GM23248 (cell line): Measurements from ENCODE around the gene ENPP4. TPM values are rescaled to one million over a fixed set of nuclear protein-coding genes. Genes with fewer than 3 reads are reported as not detected.

Source experiments
- DNase-seq: peaks from one replicate; pipeline ENCODE4 v3.0.0-alpha.2; 2015
- H2AFZ ChIP-seq: fragments of 200-600 bp; sonication (generic); 2 replicates; pipeline ENCODE4 v1.6.1; 2016; ENCODE audit warnings: antibody characterized with exemption
- H3F3A ChIP-seq: fragments of 200-600 bp; sonication (generic); 2 replicates; pipeline ENCODE4 v1.6.1; 2016; ENCODE audit warnings: mild to moderate bottlenecking, antibody characterized with exemption, mixed run types; ENCODE audit not compliant: insufficient read depth
- H3K27ac ChIP-seq: fragments of 200-600 bp; sonication (generic); 2 replicates; pipeline ENCODE4 v1.5.1; 2016; ENCODE audit warnings: mild to moderate bottlenecking
- H3K27me3 ChIP-seq: fragments of 200-600 bp; sonication (generic); replicated peaks from 2 replicates; pipeline ENCODE4 v1.6.1; 2016; ENCODE audit warnings: mild to moderate bottlenecking; ENCODE audit not compliant: insufficient read depth
- H3K36me3 ChIP-seq: fragments of 200-600 bp; sonication (generic); 2 replicates; pipeline ENCODE4 v1.6.1; 2016; ENCODE audit warnings: low read depth, mild to moderate bottlenecking
- H3K4me1 ChIP-seq: fragments of 200-600 bp; sonication (generic); 2 replicates; pipeline ENCODE4 v1.6.1; 2016; ENCODE audit warnings: mild to moderate bottlenecking; ENCODE audit not compliant: insufficient read depth
- H3K4me2 ChIP-seq: fragments of 200-600 bp; sonication (generic); one replicate; pipeline ENCODE4 v1.6.1; 2016; ENCODE audit warnings: mild to moderate bottlenecking; ENCODE audit not compliant: unreplicated experiment
- H3K4me3 ChIP-seq: fragments of 200-600 bp; sonication (generic); 2 replicates; pipeline ENCODE4 v1.5.1; 2016; ENCODE audit warnings: mild to moderate bottlenecking
- H3K79me2 ChIP-seq: fragments of 200-600 bp; sonication (generic); 2 replicates; pipeline ENCODE4 v1.6.1; 2016; ENCODE audit warnings: mild to moderate bottlenecking; ENCODE audit not compliant: insufficient read depth
- H3K9ac ChIP-seq: fragments of 200-600 bp; sonication (generic); 2 replicates; pipeline ENCODE4 v1.6.1; 2016; ENCODE audit warnings: mild to moderate bottlenecking
- H3K9me2 ChIP-seq: fragments of 200-600 bp; sonication (generic); 2 replicates; pipeline ENCODE4 v1.6.1; 2016; ENCODE audit warnings: mixed run types, mild to moderate bottlenecking, moderate library complexity; ENCODE audit not compliant: insufficient read depth
- H3K9me3 ChIP-seq: fragments of 200-600 bp; sonication (generic); one replicate; pipeline ENCODE4 v1.6.1; 2017; ENCODE audit warnings: low read depth
- H4K20me1 ChIP-seq: fragments of 200-600 bp; sonication (generic); 2 replicates; pipeline ENCODE4 v1.6.0; 2016; ENCODE audit not compliant: insufficient read depth
- EZH2 ChIP-seq: fragments of 200-600 bp; sonication (generic); IDR thresholded peaks from 2 replicates; pipeline ENCODE4 v1.6.1; 2018; ENCODE audit warnings: antibody characterized with exemption, mild to moderate bottlenecking; ENCODE audit not compliant: insufficient read depth, poor library complexity, severe bottlenecking
- EZH2phosphoT487 ChIP-seq: fragments of 200-600 bp; sonication (generic); IDR thresholded peaks from 2 replicates; pipeline ENCODE4 v1.6.1; 2018; ENCODE audit warnings: antibody characterized with exemption, moderate library complexity, mild to moderate bottlenecking, low read depth; ENCODE audit not compliant: insufficient read depth
- WGBS, 2 experiments: methylation state at CpG; one replicate each; pipeline ENCODE4 v1.1.6; 2015 to 2017; ENCODE audit warnings: low lambda C conversion rate in 2 of 2, low coverage in 1 of 2; ENCODE audit errors: missing lambda C conversion rate in 2 of 2; 5-methylcytosine and 5-hydroxymethylcytosine counted together
- in situ Hi-C: fragments of 300-500 bp; cut with MboI; formaldehyde crosslinking; loops from 2 replicates; pipeline ENCODE4 v1.15.0; 2020
- polyA plus RNA-seq: library from polyadenylated mRNA; unstranded; fragments of >200 nt; fragmentation: Nextera tagmentation; extraction: Ambion mirVana; gene quantifications from 2 replicates; pipeline ENCODE4 v1.2.1, GENCODE V29; 2016
- total RNA-seq: library from RNA; depleted of rRNA; stranded (reverse); fragments of >200 nt; shearing (Covaris generic); gene quantifications from 2 replicates; pipeline ENCODE4 v1.2.3, GENCODE V29; 2014

Gene ENPP4
- total and polyA plus RNA-seq, 2 experiments from 2014 or later: 1.1 to 1.9 TPM

- no peaks in the 10 kb centered on the region for H3F3A ChIP-seq
- DNase-seq: no peak
- H3K27me3 ChIP-seq: peaks cover 21% of the 10 kb centered on the region; the same call in 1 of the 2 replicates
- H2AFZ ChIP-seq: no peak overlapping the region
- WGBS, 2 experiments: 43 to 47% methylated on average over 4 of the region's 4 CpGs
- H3K4me1 ChIP-seq: no peaks in the 10 kb centered on the region
- no peaks in the 10 kb centered on the region for H3K79me2 ChIP-seq
- H3K36me3 ChIP-seq: no peaks in the 10 kb centered on the region
- no peaks in the 10 kb centered on the region for H3K9me2 ChIP-seq
- no peak for TF ChIP-seq EZH2
- H3K27ac ChIP-seq: no peak overlapping the region
- no peak overlapping the region for H3K9ac ChIP-seq
- H4K20me1 ChIP-seq: no peaks in the 10 kb centered on the region
- H3K9me3 ChIP-seq: no peaks in the 10 kb centered on the region
- no peak overlapping the region for H3K4me2 ChIP-seq
- no peak overlapping the region for H3K4me3 ChIP-seq
- in situ Hi-C loops: no loop called here
Observed at GRCh38 chr6:46172176-46172575, 42.4 kb downstream of the ENPP4 start.

GRCh38 chr6:46174904-46175303, 45.1 kb downstream of the ENPP4 start:
- no peak overlapping the region for H2AFZ ChIP-seq
- TF ChIP-seq EZH2phosphoT487: no peak
- TF ChIP-seq EZH2: no peak
- H3K4me2 ChIP-seq: no peak overlapping the region
- no peak overlapping the region for H3K27ac ChIP-seq
- in situ Hi-C loops: no loop called here
- H4K20me1 ChIP-seq: no peaks in the 10 kb centered on the region
- H3K27me3 ChIP-seq: peaks cover 15% of the 10 kb centered on the region; the same call in 1 of the 2 replicates
- H3K9me2 ChIP-seq: no peaks in the 10 kb centered on the region
- H3K36me3 ChIP-seq: no peaks in the 10 kb centered on the region
- H3K9ac ChIP-seq: no peak overlapping the region
- DNase-seq: no peak
- H3K79me2 ChIP-seq: no peaks in the 10 kb centered on the region
- H3K4me1 ChIP-seq: no peaks in the 10 kb centered on the region
- H3F3A ChIP-seq: no peaks in the 10 kb centered on the region
- H3K4me3 ChIP-seq: no peak overlapping the region
- H3K9me3 ChIP-seq: no peaks in the 10 kb centered on the region
- 61 to 69% methylated on average over 3 of the region's 3 CpGs for WGBS, 2 experiments

GRCh38 chr6:46175446-46175845, 45.7 kb downstream of the ENPP4 start:
- Histone ChIP-seq H3K4me3 (no peak overlapping the region), H3K4me2 (no peak overlapping the region), H3K9me2 (no peaks in the 10 kb centered on the region), H2AFZ (no peak overlapping the region), H3K79me2 (no peaks in the 10 kb centered on the region), H3F3A (no peaks in the 10 kb centered on the region), H3K27ac (no peak overlapping the region), H3K4me1 (no peaks in the 10 kb centered on the region), H3K9me3 (no peaks in the 10 kb centered on the region), H4K20me1 (no peaks in the 10 kb centered on the region), H3K36me3 (no peaks in the 10 kb centered on the region), H3K27me3 (peaks cover 9% of the 10 kb centered on the region; the same call in 1 of the 2 replicates), H3K9ac (no peak overlapping the region)
- no peak for DNase-seq
- TF ChIP-seq EZH2: no peak
- TF ChIP-seq EZH2phosphoT487: no peak
- in situ Hi-C loops: no loop called here
- 72 to 75% methylated on average over 4 of the region's 4 CpGs for WGBS, 2 experiments

DNA sequence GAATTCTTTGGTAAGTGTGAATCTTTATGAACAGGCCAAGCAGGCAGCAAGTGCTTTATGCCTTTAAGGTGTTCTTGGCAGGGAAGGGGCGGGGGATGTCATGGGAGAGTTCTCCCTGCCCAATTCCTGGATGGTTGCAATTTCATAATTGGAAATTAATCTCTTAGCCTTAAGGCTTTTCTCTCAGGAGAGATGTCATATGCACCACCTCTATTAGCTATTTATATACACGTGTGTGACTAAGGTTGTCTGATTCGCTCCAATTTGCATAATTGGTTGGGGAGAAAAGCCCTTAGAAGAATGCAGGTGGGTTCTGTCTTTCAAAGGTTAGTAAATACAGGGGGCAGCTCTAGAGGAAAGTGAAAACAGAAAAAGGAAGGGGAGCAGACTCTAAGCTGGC, 46.2 kb downstream of the ENPP4 start:
- no peak overlapping the region for H3K9ac ChIP-seq
- no peaks in the 10 kb centered on the region for H3K4me1 ChIP-seq
- TF ChIP-seq EZH2phosphoT487 (no peak), EZH2 (no peak)
- H3K9me2 ChIP-seq: no peaks in the 10 kb centered on the region
- no peaks in the 10 kb centered on the region for H3K9me3 ChIP-seq
- H3K4me2 ChIP-seq: no peak overlapping the region
- H3K27ac ChIP-seq: no peak overlapping the region
- no peaks in the 10 kb centered on the region for H3K36me3 ChIP-seq
- H3F3A ChIP-seq: no peaks in the 10 kb centered on the region
- DNase-seq: no peak
- no peak overlapping the region for H2AFZ ChIP-seq
- H3K79me2 ChIP-seq: no peaks in the 10 kb centered on the region
- WGBS, 2 experiments: 44 to 47% methylated on average over 3 of the region's 3 CpGs
- in situ Hi-C loops: no loop called here
- peaks cover 8% of the 10 kb centered on the region; the same call in 1 of the 2 replicates for H3K27me3 ChIP-seq
- no peak overlapping the region for H3K4me3 ChIP-seq
- no peaks in the 10 kb centered on the region for H4K20me1 ChIP-seq

DNA sequence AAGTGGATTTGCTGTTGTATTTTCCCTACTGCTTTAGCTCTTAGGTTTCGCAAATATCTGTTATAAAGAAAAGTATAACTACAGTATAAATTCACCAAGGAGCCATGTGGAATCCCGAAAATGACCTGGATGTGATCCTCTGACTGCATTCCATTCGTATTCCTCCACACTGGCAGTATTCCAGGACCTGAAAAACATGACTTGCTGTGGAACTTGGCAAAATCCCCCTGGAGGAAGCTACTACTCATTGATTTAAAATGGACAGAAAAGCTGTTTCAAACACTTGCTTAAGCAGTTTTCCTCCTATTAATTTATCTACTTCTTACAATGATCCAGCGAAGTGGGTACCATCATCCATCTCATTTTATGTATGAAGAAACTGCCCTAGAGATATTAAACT, 54.3 kb downstream of the ENPP4 start:
- H2AFZ ChIP-seq: peak overlapping the region; percentile 40
- peaks cover 16% of the 10 kb centered on the region for H3F3A ChIP-seq
- peak overlapping the region; percentile 53 for H3K4me2 ChIP-seq
- 33 to 41% methylated on average over 4 of the region's 4 CpGs for WGBS, 2 experiments
- no peaks in the 10 kb centered on the region for H4K20me1 ChIP-seq
- peak overlapping the region; percentile 24; the same call in 1 of the 2 replicates for H3K27ac ChIP-seq
- no peaks in the 10 kb centered on the region for H3K36me3 ChIP-seq
- no peaks in the 10 kb centered on the region for H3K27me3 ChIP-seq
- DNase-seq: peak; percentile 92
- peaks cover 19% of the 10 kb centered on the region for H3K4me1 ChIP-seq
- no peak for TF ChIP-seq EZH2
- TF ChIP-seq EZH2phosphoT487: no peak
- H3K9ac ChIP-seq: no peak overlapping the region
- H3K79me2 ChIP-seq: no peaks in the 10 kb centered on the region
- no peaks in the 10 kb centered on the region for H3K9me3 ChIP-seq
- no peaks in the 10 kb centered on the region for H3K9me2 ChIP-seq
- in situ Hi-C loops: no loop called here
- no peak overlapping the region for H3K4me3 ChIP-seq
